Transverse colon (tissue), 4 donors: ENCODE data around the gene CXXC4. TPM values are rescaled to one million over a fixed set of nuclear protein-coding genes. Genes with fewer than 3 reads are reported as not detected.

Experiments
- DNase-seq: peaks from one replicate; pipeline ENCODE4 v3.0.0-alpha.2; 2019
- H3K27ac ChIP-seq, 4 donors: fragments of 200-600 bp; sonication (generic); 2 replicates each; pipeline ENCODE4 v1.5.1; 2016 to 2018; ENCODE audit warnings: inconsistent platforms in 4 of 4
- H3K27me3 ChIP-seq: fragments of 200-600 bp; sonication (generic); 2 replicates; pipeline ENCODE4 v1.5.1; 2017; ENCODE audit warnings: inconsistent platforms
- H3K36me3 ChIP-seq, 4 donors: fragments of 200-600 bp; sonication (generic); 2 replicates each; pipeline ENCODE4 v1.5.1; 2017 to 2019; ENCODE audit warnings: inconsistent platforms in 4 of 4
- H3K4me1 ChIP-seq, 4 donors: fragments of 200-600 bp; sonication (generic); 2 replicates each; pipeline ENCODE4 v1.5.1; 2017 to 2020; ENCODE audit warnings: inconsistent platforms in 4 of 4
- H3K4me3 ChIP-seq, 4 donors: fragments of 200-600 bp; sonication (generic); 1 replicate in 1 of 4; 2 replicates in 3 of 4; pipeline versions ENCODE4 v1.5.1 to v1.6.1; 2017 to 2019; ENCODE audit warnings: inconsistent platforms in 4 of 4
- H3K9me3 ChIP-seq, 2 donors: fragments of 200-600 bp; sonication (generic); 2 replicates each; pipeline ENCODE4 v1.5.1; 2017 to 2019; ENCODE audit warnings: inconsistent platforms in 2 of 2
- EP300 ChIP-seq: sonication (generic); formaldehyde crosslinking; IDR thresholded peaks from one replicate; pipeline ENCODE4 v1.6.1; 2017; ENCODE audit warnings: antibody characterized with exemption, low read depth
- POLR2A ChIP-seq: fragments of 450-650 bp; IDR thresholded peaks from one replicate; pipeline ENCODE4 v1.6.1; 2016; ENCODE audit warnings: antibody characterized with exemption, mild to moderate bottlenecking, moderate library complexity
- POLR2AphosphoS5 ChIP-seq, 3 donors: sonication (generic); formaldehyde crosslinking; IDR thresholded peaks; one replicate each; pipeline ENCODE4 v1.6.1; 2016; ENCODE audit warnings: antibody characterized with exemption in 3 of 3
- WGBS, 2 donors: methylation state at CpG; one replicate each; pipeline ENCODE4 v1.1.5; 2018; ENCODE audit warnings: low coverage in 1 of 2; 5-methylcytosine and 5-hydroxymethylcytosine counted together
- in situ Hi-C, 4 donors: fragments of 200-750 bp; cut with MboI; loops; one replicate each; pipeline versions ENCODE4 v1.15.0 to v1.15.1; 2017; ENCODE audit warnings: low sequenced_read_pairs in 3 of 4, low pct_ligation_motif_present in 1 of 4, low pct_unique_long_range_greater_than_20kb in 1 of 4
- intact Hi-C: fragments of 100-400 bp; cut with DNase I; formaldehyde crosslinking; loops from one replicate; pipeline ENCODE4 v1.15.1; 2023; ENCODE audit warnings: low total_unique reads
- total RNA-seq, 4 donors: library from RNA; depleted of rRNA; stranded (reverse); fragments of >200 nt; gene quantifications; one replicate each; pipeline ENCODE4 v1.1.0, GENCODE V29; 2016
- TF ChIP-seq, protein P1 (sequence below), 5 experiments: fragments of 200-600 bp in 3 of 5; fragments of 450-650 bp in 2 of 5; sonication (generic) in 3 of 5; IDR thresholded peaks; 1 replicate in 2 of 5; 2 replicates in 3 of 5; pipeline ENCODE4 v1.5.1; 2016 to 2017; ENCODE audit warnings: antibody characterized with exemption in 5 of 5, inconsistent platforms in 3 of 5, mild to moderate bottlenecking in 2 of 5, moderate library complexity in 1 of 5

CXXC4 gene
- total RNA-seq, 4 donors from 2014 or later = 0.96 to 1.7 TPM; not detected in 2

DNA sequence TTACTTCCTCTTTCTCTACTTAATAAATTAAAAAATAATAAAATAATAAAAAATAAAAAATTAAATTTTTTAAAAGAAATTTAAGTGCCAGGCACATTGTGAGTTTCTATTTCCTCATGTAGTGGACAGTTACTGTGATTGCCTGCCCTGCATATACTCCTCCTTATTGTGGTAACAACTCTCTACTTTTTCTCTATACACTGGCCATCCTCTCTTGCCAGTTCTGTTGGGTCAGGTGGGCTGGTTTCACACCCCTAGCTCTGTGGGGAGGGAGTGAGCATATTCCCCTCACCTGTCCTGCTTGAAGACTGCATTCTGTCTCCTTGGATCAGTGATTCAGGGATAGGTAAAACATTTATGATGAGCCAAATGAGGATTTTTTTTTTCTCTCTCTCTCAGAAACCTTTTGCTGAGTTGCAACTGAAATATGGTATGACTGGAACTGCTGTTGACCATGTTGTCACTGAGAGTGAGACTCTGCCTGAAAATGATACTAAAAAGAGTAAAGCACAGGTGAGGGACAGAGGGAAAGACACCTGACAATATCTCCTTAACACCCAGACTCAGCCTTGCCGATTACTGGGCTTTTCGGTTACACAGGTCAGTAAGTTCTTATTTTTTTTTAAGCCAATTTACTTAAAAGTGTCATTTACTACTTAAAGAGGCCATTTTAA lies 37.2 kb downstream of the CXXC4 start:
- in situ Hi-C loops = no loop called here

DNA sequence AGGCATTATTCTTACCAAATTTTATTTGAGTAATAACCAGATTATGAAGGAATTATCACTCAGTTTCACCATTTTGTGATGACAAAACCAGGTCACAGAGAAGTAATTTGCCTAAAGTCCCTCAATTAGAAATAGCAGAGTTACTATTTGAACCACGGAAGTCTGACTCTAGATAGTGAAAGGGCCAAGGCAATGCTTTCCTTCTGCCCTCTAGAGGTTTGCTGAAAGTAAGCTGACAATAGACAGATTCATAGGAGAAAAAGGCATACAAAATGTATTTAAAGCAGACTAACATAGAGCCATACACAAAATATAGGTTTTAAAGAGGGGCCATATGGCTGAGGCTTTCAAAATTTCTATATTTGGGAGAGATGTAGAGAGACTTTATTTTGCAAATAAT lies 43.1 kb downstream of the CXXC4 start:
- WGBS, 2 donors = 13 to 28% methylated on average over 1 of the region's 1 CpG
- Histone ChIP-seq H3K9me3 (no peaks in the 10 kb centered on the region), H3K4me1 (peaks cover 0 to 9% (median 0%) of the 10 kb centered on the region in 4 donors), H3K27me3 (no peaks in the 10 kb centered on the region), H3K27ac (no peak overlapping the region), H3K36me3 (no peaks in the 10 kb centered on the region), H3K4me3 (no peak overlapping the region)
- intact Hi-C loops (no loop called here), in situ Hi-C loops (no loop called here)
- DNase-seq = no peak
- no peak for TF ChIP-seq POLR2AphosphoS5 (IDR thresholded peaks at IDR 0.05)
- TF ChIP-seq POLR2A = no peak
- TF ChIP-seq, protein P1, sequence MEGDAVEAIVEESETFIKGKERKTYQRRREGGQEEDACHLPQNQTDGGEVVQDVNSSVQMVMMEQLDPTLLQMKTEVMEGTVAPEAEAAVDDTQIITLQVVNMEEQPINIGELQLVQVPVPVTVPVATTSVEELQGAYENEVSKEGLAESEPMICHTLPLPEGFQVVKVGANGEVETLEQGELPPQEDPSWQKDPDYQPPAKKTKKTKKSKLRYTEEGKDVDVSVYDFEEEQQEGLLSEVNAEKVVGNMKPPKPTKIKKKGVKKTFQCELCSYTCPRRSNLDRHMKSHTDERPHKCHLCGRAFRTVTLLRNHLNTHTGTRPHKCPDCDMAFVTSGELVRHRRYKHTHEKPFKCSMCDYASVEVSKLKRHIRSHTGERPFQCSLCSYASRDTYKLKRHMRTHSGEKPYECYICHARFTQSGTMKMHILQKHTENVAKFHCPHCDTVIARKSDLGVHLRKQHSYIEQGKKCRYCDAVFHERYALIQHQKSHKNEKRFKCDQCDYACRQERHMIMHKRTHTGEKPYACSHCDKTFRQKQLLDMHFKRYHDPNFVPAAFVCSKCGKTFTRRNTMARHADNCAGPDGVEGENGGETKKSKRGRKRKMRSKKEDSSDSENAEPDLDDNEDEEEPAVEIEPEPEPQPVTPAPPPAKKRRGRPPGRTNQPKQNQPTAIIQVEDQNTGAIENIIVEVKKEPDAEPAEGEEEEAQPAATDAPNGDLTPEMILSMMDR (IDR thresholded peaks at IDR 0.05) = peak; percentile 34 to 42 (median 40)
- no peak for TF ChIP-seq EP300

More for the DNA sequence above, 37.2 kb downstream of the CXXC4 start:
- WGBS, 2 donors = 40 to 64% methylated on average over 1 to 2 of the region's 2 CpGs
- TF ChIP-seq POLR2AphosphoS5 (IDR thresholded peaks at IDR 0.05) = no peak
- no peak for TF ChIP-seq POLR2A
- TF ChIP-seq EP300 = no peak
- TF ChIP-seq, protein P1 (IDR thresholded peaks at IDR 0.05) = no peak
- Histone ChIP-seq H3K36me3 (no peaks in the 10 kb centered on the region), H3K27me3 (no peaks in the 10 kb centered on the region), H3K9me3 (no peaks in the 10 kb centered on the region), H3K4me1 (no peaks in the 10 kb centered on the region), H3K4me3 (no peak overlapping the region), H3K27ac (no peak overlapping the region)
- DNase-seq = no peak
- intact Hi-C loops = no loop called here

DNA sequence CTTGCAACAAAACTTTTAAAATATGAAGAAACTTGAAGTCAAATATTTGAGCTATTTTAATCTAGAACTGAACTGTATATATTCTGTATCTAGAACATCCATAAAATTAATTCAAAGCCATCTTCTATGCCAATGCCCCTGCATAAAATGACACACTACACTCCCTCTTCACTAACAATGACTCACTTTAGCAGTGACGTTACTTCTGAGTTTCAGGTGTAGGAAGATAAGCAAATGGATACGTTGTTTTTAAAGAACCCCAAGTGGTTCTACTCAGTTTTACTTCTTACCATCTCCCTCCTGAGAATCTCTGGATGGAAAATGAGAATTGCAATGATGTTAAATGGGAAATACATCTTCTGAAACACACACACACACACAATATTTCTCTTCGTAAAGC lies 45.2 kb downstream of the CXXC4 start:
- WGBS, 2 donors = 72 to 87% methylated on average over 3 of the region's 3 CpGs
- DNase-seq = no peak
- no peaks in the 10 kb centered on the region for H3K27me3 ChIP-seq
- no peak overlapping the region for H3K4me3 ChIP-seq
- TF ChIP-seq POLR2A (no peak), EP300 (no peak), POLR2AphosphoS5 (IDR thresholded peaks at IDR 0.05) (no peak)
- TF ChIP-seq, protein P1 (IDR thresholded peaks at IDR 0.05) = no peak
- peaks cover 0 to 9% (median 0%) of the 10 kb centered on the region in 4 donors for H3K4me1 ChIP-seq
- no peaks in the 10 kb centered on the region for H3K36me3 ChIP-seq
- in situ Hi-C loops = no loop called here
- H3K27ac ChIP-seq = no peak overlapping the region
- intact Hi-C loops = no loop called here
- no peaks in the 10 kb centered on the region for H3K9me3 ChIP-seq

DNA sequence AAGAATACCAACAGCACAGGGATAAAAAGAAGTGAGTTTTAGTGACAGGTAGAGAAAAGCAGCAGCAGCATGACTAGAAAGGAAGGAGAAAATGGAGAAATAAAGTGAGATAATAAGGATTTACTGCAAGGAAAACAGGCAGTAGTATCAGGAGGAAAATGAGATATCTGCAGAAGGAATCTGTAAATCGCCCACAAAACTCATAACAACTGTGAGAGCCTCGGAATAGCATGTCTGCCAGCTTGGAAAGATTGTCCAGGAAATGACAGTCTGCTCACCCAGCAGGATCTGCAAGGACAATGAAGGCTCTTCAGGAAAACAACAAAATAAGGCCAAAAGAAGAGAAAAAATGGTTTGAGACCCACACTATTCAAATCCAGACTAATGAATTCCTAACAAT lies 47.4 kb downstream of the CXXC4 start:
- H3K4me3 ChIP-seq = no peak overlapping the region
- H3K36me3 ChIP-seq = no peaks in the 10 kb centered on the region
- no peak for TF ChIP-seq POLR2A
- TF ChIP-seq POLR2AphosphoS5 (IDR thresholded peaks at IDR 0.05) = no peak
- TF ChIP-seq, protein P1 (IDR thresholded peaks at IDR 0.05) = no peak
- TF ChIP-seq EP300 = no peak
- intact Hi-C loops (no loop called here), in situ Hi-C loops (no loop called here)
- H3K27me3 ChIP-seq = no peaks in the 10 kb centered on the region
- WGBS, 2 donors = 55 to 75% methylated on average over 2 of the region's 2 CpGs
- H3K27ac ChIP-seq = no peak overlapping the region
- no peak for DNase-seq
- H3K4me1 ChIP-seq = peaks cover 0 to 9% (median 0%) of the 10 kb centered on the region in 4 donors
- H3K9me3 ChIP-seq = no peaks in the 10 kb centered on the region
